ENCODE measurements around the gene ZNF253.

The ZNF253 gene

DNA sequence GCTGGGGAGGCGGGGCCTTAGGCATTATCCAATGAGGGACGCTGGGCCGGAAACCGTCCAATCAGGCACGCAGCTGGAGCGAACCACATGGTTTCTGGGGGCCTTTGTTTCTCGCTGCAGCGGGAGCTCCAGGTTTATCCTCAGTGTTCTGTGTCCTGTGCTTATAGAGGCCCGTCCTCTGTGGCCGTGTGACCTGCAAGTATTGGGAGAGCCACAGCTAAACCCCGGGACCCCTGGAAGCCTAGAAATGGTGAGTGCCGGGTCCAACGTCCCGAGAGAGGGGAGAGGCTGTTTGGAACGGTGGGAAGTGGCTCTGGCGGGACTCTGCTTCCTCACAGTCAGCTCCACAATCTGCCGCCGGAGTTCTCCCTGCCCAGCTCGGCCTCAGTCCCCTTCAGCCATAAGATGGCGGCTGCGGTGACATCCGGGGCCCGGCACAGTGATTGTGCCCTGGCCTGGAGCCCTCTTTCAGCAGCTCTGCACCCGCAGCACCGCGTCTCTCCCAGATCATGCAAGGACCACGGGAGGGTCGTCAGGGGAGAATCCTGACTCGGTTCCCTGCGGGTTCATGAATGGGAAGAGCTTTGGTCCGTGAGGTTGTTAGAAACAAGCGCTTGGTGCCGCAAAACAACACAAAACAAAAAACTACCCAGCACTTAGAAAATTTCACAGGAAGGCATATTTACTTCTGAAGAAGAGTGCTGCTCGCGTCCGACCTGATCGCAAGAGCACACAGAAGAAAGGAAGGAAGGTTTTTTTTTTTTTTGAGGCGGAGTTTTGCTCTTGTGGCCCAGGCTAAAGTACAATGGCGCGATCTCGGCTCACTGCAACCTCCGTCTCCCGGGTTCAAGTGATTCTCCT is at the start of gene ZNF253:
Gene ZNF253, plus strand, starts transcription at position 133 of the 861 bp plus-strand sequence. Its CDS starts 115 bp downstream, at position 248.
- ATAC-seq = peak; percentile 99
- TF ChIP-seq ZNF8 (CRISPR knock-in tag; IDR thresholded peaks at IDR 0.05) = no peak

DNA sequence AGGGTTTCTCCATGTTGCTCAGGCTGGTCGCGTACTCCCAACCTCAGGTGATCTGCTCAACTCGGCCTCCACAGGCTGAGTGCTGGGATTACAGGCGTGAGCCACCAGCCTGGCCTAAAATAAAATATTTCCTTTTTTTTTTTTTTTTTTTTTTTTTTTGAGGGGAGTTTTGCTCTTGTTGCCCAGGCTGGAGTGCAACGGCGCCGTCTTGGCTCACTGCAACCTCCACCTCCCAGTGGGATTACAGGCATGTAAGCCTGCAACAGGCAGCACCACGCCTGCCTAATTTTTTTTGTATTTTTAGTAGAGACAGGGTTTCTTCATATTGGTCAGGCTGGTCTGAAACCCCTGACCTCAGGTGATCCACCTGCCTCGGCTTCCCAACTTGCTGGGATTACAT is 49.0 kb upstream of the ZNF253 start:
- no peak for ATAC-seq
- TF ChIP-seq ZNF70 (CRISPR knock-in tag; IDR thresholded peaks at IDR 0.05) (no peak), ARNTL (CRISPR knock-in tag; IDR thresholded peaks at IDR 0.05; ENCODE audit: borderline replicate concordance, low read depth) (no peak)

DNA sequence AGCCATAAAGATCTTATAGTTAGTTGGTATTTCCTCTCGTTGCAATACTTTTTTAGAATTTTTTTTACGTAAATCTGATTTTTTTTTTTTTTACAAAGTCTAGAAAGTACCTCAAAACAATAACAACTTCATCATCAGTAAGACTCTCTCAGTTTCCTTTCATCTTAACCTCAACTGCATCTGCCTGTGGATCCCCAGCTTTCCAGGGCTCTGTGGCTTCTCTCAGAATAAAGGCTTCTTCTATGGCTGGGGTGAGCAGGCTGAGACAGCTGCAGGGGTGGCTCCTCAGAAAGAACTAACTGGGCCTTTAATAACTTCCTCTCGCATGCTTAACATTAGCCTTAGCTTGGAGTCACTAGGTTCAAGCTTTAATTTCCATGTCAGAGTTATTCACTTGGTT is 48.3 kb upstream of the ZNF253 start:
- TF ChIP-seq ARNTL (CRISPR knock-in tag; IDR thresholded peaks at IDR 0.05; ENCODE audit: borderline replicate concordance, low read depth) = no peak
- TF ChIP-seq, protein P1, sequence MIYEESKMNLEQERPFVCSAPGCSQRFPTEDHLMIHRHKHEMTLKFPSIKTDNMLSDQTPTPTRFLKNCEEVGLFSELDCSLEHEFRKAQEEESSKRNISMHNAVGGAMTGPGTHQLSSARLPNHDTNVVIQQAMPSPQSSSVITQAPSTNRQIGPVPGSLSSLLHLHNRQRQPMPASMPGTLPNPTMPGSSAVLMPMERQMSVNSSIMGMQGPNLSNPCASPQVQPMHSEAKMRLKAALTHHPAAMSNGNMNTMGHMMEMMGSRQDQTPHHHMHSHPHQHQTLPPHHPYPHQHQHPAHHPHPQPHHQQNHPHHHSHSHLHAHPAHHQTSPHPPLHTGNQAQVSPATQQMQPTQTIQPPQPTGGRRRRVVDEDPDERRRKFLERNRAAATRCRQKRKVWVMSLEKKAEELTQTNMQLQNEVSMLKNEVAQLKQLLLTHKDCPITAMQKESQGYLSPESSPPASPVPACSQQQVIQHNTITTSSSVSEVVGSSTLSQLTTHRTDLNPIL (CRISPR knock-in tag; IDR thresholded peaks at IDR 0.05; ENCODE audit: low read depth) = no peak
- no peak for TF ChIP-seq SNAI2 (CRISPR knock-in tag; IDR thresholded peaks at IDR 0.05)
- no peak for TF ChIP-seq ZNF565 (CRISPR knock-in tag; conservative IDR thresholded peaks at IDR 0.05; ENCODE audit: low read depth)
- TF ChIP-seq, protein P2, sequence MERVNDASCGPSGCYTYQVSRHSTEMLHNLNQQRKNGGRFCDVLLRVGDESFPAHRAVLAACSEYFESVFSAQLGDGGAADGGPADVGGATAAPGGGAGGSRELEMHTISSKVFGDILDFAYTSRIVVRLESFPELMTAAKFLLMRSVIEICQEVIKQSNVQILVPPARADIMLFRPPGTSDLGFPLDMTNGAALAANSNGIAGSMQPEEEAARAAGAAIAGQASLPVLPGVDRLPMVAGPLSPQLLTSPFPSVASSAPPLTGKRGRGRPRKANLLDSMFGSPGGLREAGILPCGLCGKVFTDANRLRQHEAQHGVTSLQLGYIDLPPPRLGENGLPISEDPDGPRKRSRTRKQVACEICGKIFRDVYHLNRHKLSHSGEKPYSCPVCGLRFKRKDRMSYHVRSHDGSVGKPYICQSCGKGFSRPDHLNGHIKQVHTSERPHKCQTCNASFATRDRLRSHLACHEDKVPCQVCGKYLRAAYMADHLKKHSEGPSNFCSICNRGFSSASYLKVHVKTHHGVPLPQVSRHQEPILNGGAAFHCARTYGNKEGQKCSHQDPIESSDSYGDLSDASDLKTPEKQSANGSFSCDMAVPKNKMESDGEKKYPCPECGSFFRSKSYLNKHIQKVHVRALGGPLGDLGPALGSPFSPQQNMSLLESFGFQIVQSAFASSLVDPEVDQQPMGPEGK (CRISPR knock-in tag; IDR thresholded peaks at IDR 0.05; ENCODE audit: borderline replicate concordance) = no peak
- no peak for TF ChIP-seq ZFP3 (CRISPR knock-in tag; IDR thresholded peaks at IDR 0.05)
- no peak for TF ChIP-seq OSR1 (CRISPR knock-in tag; IDR thresholded peaks at IDR 0.05)
- no peak for TF ChIP-seq TOX (CRISPR knock-in tag; IDR thresholded peaks at IDR 0.05; ENCODE audit: borderline replicate concordance)
- TF ChIP-seq, protein P3, sequence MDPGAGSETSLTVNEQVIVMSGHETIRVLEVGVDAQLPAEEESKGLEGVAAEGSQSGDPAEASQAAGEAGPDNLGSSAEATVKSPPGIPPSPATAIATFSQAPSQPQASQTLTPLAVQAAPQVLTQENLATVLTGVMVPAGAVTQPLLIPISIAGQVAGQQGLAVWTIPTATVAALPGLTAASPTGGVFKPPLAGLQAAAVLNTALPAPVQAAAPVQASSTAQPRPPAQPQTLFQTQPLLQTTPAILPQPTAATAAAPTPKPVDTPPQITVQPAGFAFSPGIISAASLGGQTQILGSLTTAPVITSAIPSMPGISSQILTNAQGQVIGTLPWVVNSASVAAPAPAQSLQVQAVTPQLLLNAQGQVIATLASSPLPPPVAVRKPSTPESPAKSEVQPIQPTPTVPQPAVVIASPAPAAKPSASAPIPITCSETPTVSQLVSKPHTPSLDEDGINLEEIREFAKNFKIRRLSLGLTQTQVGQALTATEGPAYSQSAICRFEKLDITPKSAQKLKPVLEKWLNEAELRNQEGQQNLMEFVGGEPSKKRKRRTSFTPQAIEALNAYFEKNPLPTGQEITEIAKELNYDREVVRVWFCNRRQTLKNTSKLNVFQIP (CRISPR knock-in tag; IDR thresholded peaks at IDR 0.05; ENCODE audit: borderline replicate concordance, low read depth) = no peak
- TF ChIP-seq ZC3H10 (CRISPR knock-in tag; IDR thresholded peaks at IDR 0.05) = no peak
- no peak for TF ChIP-seq RARB (CRISPR knock-in tag; IDR thresholded peaks at IDR 0.05)
- no peak for TF ChIP-seq GLIS3 (CRISPR knock-in tag; IDR thresholded peaks at IDR 0.05)
- TF ChIP-seq, protein P4, sequence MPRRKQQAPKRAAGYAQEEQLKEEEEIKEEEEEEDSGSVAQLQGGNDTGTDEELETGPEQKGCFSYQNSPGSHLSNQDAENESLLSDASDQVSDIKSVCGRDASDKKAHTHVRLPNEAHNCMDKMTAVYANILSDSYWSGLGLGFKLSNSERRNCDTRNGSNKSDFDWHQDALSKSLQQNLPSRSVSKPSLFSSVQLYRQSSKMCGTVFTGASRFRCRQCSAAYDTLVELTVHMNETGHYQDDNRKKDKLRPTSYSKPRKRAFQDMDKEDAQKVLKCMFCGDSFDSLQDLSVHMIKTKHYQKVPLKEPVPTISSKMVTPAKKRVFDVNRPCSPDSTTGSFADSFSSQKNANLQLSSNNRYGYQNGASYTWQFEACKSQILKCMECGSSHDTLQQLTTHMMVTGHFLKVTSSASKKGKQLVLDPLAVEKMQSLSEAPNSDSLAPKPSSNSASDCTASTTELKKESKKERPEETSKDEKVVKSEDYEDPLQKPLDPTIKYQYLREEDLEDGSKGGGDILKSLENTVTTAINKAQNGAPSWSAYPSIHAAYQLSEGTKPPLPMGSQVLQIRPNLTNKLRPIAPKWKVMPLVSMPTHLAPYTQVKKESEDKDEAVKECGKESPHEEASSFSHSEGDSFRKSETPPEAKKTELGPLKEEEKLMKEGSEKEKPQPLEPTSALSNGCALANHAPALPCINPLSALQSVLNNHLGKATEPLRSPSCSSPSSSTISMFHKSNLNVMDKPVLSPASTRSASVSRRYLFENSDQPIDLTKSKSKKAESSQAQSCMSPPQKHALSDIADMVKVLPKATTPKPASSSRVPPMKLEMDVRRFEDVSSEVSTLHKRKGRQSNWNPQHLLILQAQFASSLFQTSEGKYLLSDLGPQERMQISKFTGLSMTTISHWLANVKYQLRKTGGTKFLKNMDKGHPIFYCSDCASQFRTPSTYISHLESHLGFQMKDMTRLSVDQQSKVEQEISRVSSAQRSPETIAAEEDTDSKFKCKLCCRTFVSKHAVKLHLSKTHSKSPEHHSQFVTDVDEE (CRISPR knock-in tag; IDR thresholded peaks at IDR 0.05) = no peak
- TF ChIP-seq ESRRG (CRISPR knock-in tag; IDR thresholded peaks at IDR 0.05) = no peak
- no peak for TF ChIP-seq PPARA (CRISPR knock-in tag; IDR thresholded peaks at IDR 0.05; ENCODE audit: borderline replicate concordance)
- no peak for TF ChIP-seq CSDC2 (CRISPR knock-in tag; IDR thresholded peaks at IDR 0.05)
- TF ChIP-seq ZNF8 (CRISPR knock-in tag; IDR thresholded peaks at IDR 0.05) = no peak
- TF ChIP-seq BACH2 (CRISPR knock-in tag; IDR thresholded peaks at IDR 0.05; ENCODE audit: borderline replicate concordance) = no peak
- ATAC-seq = no peak

DNA sequence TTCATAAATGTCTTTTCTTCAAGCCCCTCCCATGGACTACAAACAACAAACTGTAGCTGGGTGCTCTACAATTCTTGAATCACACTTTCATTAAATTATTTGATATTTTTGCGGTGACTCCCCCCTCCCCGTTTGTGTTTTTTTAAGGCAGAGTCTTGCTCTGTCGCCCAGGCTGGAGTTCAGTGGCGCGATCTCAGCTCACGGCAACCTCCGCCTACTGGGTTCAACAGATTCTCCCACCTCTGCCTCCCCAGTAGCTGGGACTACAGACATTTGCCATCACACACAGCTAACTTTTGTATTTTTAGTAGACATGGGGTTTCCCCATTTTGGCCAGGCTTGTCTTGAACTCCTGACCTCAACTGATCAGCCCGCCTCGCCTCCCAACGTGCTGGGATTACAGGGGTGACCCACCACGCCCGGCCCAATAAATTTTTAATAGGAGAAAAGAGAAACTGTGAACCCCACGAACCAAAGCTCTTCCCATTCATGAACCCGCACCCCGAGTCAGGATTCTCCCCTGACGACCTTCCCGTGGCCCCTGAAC is 44.8 kb upstream of the ZNF253 start:
- ATAC-seq = 0 out of 3 replicates have a peak, but pooled peaks have one; percentile 5
- TF ChIP-seq ZC3H10 (CRISPR knock-in tag; IDR thresholded peaks at IDR 0.05) = no peak
- TF ChIP-seq, protein P3 (CRISPR knock-in tag; IDR thresholded peaks at IDR 0.05; ENCODE audit: borderline replicate concordance, low read depth) = no peak
- TF ChIP-seq SNAI2 (CRISPR knock-in tag; IDR thresholded peaks at IDR 0.05) = no peak
- TF ChIP-seq ZNF8 (CRISPR knock-in tag; IDR thresholded peaks at IDR 0.05) = no peak

Data from SK-N-SH treated with all-trans-retinoic acid at 6 μM for 48 hours (cell line).